Fibroblast of upper back skin (primary cell): ENCODE results near the gene CPOX.

ENCODE experiments used
- DNase-seq: peaks from one replicate; pipeline ENCODE4 v3.0.0-alpha.2; 2013

The CPOX gene

DNA sequence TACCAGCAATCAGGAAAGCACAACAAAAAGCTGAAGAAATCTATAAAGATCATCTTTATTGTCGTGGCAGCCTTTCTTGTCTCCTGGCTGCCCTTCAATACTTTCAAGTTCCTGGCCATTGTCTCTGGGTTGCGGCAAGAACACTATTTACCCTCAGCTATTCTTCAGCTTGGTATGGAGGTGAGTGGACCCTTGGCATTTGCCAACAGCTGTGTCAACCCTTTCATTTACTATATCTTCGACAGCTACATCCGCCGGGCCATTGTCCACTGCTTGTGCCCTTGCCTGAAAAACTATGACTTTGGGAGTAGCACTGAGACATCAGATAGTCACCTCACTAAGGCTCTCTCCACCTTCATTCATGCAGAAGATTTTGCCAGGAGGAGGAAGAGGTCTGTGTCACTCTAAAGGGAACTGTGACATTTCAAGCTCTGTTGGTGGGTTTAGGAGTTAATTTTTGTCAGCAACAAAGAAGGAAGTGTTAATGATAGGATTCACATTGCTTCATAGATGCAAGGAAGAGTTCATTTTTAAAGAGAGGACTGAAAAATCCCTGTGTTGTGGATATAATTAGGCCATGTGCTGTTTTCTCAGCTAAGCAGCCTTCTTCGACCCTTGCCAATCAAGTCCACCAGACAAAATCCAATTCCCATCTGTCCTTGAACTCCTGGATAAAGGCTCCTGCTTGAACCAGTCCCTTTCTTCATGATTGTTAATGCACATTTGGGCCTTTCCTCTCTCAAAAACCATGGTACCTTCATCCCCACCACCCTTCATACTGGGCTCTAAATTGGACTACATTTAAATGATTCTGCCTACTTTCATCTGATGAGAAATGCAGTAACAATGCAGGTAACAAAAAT lies 60.5 kb downstream of the CPOX start:
- no peak for DNase-seq

DNA sequence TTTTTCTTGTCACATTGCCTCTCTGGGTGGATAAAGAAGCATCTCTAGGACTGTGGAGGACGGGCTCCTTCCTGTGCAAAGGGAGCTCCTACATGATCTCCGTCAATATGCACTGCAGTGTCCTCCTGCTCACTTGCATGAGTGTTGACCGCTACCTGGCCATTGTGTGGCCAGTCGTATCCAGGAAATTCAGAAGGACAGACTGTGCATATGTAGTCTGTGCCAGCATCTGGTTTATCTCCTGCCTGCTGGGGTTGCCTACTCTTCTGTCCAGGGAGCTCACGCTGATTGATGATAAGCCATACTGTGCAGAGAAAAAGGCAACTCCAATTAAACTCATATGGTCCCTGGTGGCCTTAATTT lies 61.2 kb downstream of the CPOX start:
- no peak for DNase-seq

DNA sequence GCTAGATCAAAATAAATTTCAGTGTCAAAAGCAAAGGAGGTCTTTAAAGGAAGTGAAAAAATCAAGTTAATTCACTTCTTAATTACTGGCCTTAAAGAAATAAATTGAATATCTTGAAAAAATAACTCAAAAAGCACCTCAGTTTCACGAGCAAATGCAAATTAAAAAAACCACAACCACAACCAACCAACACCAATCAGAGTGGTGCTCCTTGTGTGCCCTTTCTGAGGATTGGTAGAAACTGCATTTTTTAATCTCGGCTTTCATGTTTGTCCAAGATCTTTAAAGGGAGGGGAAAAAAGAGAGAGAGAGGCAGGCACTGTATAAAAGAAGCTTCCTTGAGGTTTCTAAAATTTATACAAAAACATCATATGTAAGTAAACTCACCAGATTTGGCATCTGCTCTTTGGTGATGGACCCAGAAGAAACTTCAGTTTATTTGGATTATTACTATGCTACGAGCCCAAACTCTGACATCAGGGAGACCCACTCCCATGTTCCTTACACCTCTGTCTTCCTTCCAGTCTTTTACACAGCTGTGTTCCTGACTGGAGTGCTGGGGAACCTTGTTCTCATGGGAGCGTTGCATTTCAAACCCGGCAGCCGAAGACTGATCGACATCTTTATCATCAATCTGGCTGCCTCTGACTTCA lies 61.7 kb downstream of the CPOX start, which contains the start of gene GPR15:
Gene GPR15, plus strand, starts transcription at position 357 of the 653 bp plus-strand sequence. Its CDS starts 56 bp downstream, at position 413.
- no peak for DNase-seq

DNA sequence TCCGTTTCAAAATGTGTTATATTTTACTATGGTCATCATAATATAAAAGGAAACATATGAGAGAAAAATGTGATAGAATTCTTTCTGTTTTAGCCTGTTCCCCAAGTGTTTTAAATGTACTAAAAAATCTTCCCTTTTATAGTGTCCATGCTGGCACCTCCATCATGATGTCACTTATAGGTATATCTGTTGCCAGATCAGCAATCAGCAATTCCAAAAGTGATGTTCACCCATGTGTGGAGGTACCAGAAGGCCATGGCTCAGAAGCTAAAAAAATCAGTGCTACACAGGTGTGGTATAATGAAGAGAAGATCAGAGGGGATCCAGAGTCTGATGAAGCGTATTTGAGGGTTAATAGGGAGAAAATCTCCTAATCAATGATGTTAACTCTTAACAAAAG lies 62.7 kb downstream of the CPOX start:
- no peak for DNase-seq

DNA sequence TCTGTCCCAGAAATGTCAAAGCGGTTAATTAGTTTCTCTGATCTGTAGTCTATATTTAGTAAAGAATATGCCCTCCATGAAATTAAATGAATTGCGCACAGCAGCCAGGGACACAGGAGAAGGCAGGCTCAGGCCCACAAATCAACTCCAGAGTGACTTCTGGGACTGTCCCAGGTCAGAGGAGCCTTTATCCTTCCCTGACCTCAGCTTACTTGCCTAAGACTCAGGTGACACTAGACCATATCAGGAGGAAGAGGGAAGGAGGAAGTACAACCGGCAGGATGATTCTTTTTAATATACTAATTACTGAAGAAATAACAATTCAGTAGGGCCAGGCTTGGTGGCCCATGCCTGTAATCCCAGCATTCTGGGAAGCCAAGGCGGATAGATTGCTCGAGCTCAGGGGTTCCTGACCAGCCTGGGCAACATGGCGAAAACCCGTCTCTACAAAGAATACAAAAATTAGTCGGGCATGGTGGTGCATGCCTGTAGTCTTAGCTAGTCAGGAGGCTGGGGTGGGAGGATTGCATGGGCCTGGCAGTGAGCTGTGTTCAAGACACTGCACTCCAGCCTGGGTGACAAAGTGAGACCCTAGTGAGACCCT lies 63.5 kb downstream of the CPOX start:
- DNase-seq, result no peak
